ENCODE measurements around the gene FHAD1. TPM values are rescaled to one million over a fixed set of nuclear protein-coding genes. Genes with fewer than 3 reads are reported as not detected.

The FHAD1 gene
- total and polyA plus RNA-seq, 2 donors (not counting 1 experiment from before 2014, with no cell fraction given) = not detected

DNA sequence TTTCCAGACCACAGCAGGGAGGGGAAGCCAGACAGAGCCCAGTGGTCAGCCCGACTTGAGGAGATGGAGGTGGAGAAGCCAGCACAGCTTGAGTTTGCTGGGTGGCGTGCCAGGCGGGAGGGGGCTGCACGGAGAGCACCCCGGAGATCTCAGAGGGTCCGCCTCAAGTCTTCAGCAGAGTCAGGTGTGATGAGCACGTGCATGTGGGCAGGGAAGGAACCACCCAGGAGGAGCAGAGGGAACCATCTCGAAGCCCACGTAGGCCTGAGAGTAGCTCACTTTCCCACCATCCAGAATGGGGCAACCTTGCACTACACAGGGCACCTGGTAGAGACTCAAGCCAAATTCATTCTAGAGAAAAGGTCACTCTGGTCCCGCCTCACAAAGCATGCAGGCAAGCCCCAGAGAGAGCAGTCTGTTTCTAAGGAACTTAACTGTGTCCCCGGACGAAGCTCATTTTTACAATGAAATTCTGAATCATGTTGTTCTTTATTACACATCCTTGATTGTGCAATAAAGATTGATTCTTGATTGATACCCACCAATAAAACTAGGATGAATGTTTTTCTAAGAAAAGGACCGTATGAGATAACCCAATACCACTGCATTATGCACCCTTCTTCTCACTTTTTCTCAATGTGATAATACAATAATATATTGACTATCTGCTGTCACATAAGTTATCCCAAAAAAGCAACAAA is 64.2 kb downstream of the FHAD1 start:
- 89% methylated on average over 7 of the region's 13 CpGs for WGBS (ENCODE audit: insufficient coverage)
- TF ChIP-seq CTCF (IDR thresholded peaks at IDR 0.05) (no peak), EZH2 (IDR thresholded peaks at IDR 0.05; ENCODE audit: borderline replicate concordance, insufficient read depth, low read depth, low read length, poor library complexity, severe bottlenecking) (no peak)

DNA sequence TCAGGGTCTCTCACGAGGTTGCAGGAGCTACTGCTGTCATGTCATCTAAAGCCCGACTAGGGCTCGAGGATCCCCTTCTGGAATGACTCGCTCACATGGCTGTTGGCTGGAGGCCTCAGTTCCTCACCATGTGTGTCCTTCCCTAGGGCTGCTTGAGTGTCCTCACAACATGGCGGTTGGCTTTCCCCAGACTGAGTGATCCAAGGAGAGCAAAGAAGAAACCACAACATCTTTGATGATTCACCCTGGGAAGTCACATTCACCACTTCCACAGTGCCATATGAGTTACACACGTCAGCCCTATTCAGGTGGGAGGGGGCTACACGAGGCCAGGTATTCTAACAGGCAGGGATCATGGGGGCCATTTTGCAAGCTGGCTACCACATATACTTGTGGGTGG is 64.9 kb downstream of the FHAD1 start:
- peaks cover 7% of the 10 kb centered on the region for H3K27me3 Mint-ChIP-seq
- H3K9me3 ChIP-seq (ENCODE audit: control extremely low read depth in 1 of 3, control insufficient read depth in 2 of 3, insufficient read depth in 1 of 3, low read length in 2 of 3) = peaks cover 0 to 3% (median under 1%) of the 10 kb centered on the region in 3 donors
- no peaks in the 10 kb centered on the region for H3K4me1 ChIP-seq (ENCODE audit: control insufficient read depth in 2 of 2, insufficient read depth in 2 of 2, low read length in 2 of 2)
- H3K79me2 ChIP-seq (ENCODE audit: control insufficient read depth, insufficient read depth, low read length) = no peaks in the 10 kb centered on the region
- H3K9ac ChIP-seq (ENCODE audit: low read length) = no peak overlapping the region
- no peak overlapping the region for H3K4me3 ChIP-seq (ENCODE audit: control extremely low read depth in 1 of 5, extremely low read depth in 1 of 5, insufficient read depth in 1 of 5, low read depth in 2 of 5, low read length in 4 of 5)
- no peaks in the 10 kb centered on the region for H3K36me3 ChIP-seq (replicated peaks in 1 of 2; ENCODE audit: control extremely low read depth in 1 of 2, control insufficient read depth in 1 of 2, extremely low read depth in 1 of 2, insufficient read depth in 2 of 2, low read length in 1 of 2)
- no peak for DNase-seq
- TF ChIP-seq CTCF (IDR thresholded peaks at IDR 0.05) (no peak), EZH2 (IDR thresholded peaks at IDR 0.05; ENCODE audit: borderline replicate concordance, insufficient read depth, low read depth, low read length, poor library complexity, severe bottlenecking) (no peak)
- WGBS (ENCODE audit: insufficient coverage) = 90% methylated on average over 5 of the region's 7 CpGs
- no peak overlapping the region for H3K27ac Mint-ChIP-seq
- no peaks in the 10 kb centered on the region for H4K20me1 ChIP-seq (ENCODE audit: control insufficient read depth, insufficient read depth, low read length, poor library complexity, severe bottlenecking)
- no peak overlapping the region for H3K4me2 ChIP-seq (replicated peaks; ENCODE audit: low read depth, low read length, poor library complexity, severe bottlenecking)
- H2AFZ ChIP-seq (ENCODE audit: insufficient read depth, low read depth, low read length, poor library complexity, severe bottlenecking) = no peak overlapping the region
- ChIA-PET CTCF (interaction anchor here (0.8 to 1.7 kb wide), 2 partner anchors 11 to 120 kb away, joined by 4 to 7 read pairs; no protein-coding TSS in a partner anchor), POLR2A (no interaction called here)
- ATAC-seq (ENCODE audit: low read depth) = no peak
- H3K9me3 Mint-ChIP-seq (ENCODE audit: insufficient read depth) = no peaks in the 10 kb centered on the region
- intact Hi-C loops (cut with micrococcal nuclease) = no loop called here
- no peaks in the 10 kb centered on the region for H3K27me3 ChIP-seq (replicated peaks in 1 of 4; ENCODE audit: control extremely low read depth in 1 of 4, control insufficient read depth in 3 of 4, insufficient read depth in 4 of 4, low read length in 3 of 4)
- no peaks in the 10 kb centered on the region for H3K4me1 Mint-ChIP-seq
- no peak overlapping the region for H3K27ac ChIP-seq (ENCODE audit: low read length in 2 of 2)
- H3K4me3 Mint-ChIP-seq = no peak overlapping the region

More for the DNA sequence above, 64.2 kb downstream of the FHAD1 start:
- no peak overlapping the region for H3K27ac Mint-ChIP-seq
- Histone ChIP-seq H3K4me1 (ENCODE audit: control insufficient read depth in 2 of 2, insufficient read depth in 2 of 2, low read length in 2 of 2) (no peaks in the 10 kb centered on the region), H3K36me3 (replicated peaks in 1 of 2; ENCODE audit: control extremely low read depth in 1 of 2, control insufficient read depth in 1 of 2, extremely low read depth in 1 of 2, insufficient read depth in 2 of 2, low read length in 1 of 2) (no peaks in the 10 kb centered on the region), H3K79me2 (ENCODE audit: control insufficient read depth, insufficient read depth, low read length) (no peaks in the 10 kb centered on the region), H2AFZ (ENCODE audit: insufficient read depth, low read depth, low read length, poor library complexity, severe bottlenecking) (no peak overlapping the region), H3K27ac (ENCODE audit: low read length in 2 of 2) (no peak overlapping the region), H3K4me3 (ENCODE audit: control extremely low read depth in 1 of 5, extremely low read depth in 1 of 5, insufficient read depth in 1 of 5, low read depth in 2 of 5, low read length in 4 of 5) (no peak overlapping the region), H4K20me1 (ENCODE audit: control insufficient read depth, insufficient read depth, low read length, poor library complexity, severe bottlenecking) (no peaks in the 10 kb centered on the region), H3K4me2 (replicated peaks; ENCODE audit: low read depth, low read length, poor library complexity, severe bottlenecking) (no peak overlapping the region), H3K9ac (ENCODE audit: low read length) (no peak overlapping the region), H3K27me3 (replicated peaks in 1 of 4; ENCODE audit: control extremely low read depth in 1 of 4, control insufficient read depth in 3 of 4, insufficient read depth in 4 of 4, low read length in 3 of 4) (no peaks in the 10 kb centered on the region), H3K9me3 (ENCODE audit: control extremely low read depth in 1 of 3, control insufficient read depth in 2 of 3, insufficient read depth in 1 of 3, low read length in 2 of 3) (peaks cover 0 to 9% (median 2%) of the 10 kb centered on the region in 3 donors)
- ChIA-PET CTCF (interaction anchor here (1.4 kb wide), 1 partner anchor 11 kb away, joined by 3 read pairs; no protein-coding TSS in a partner anchor), POLR2A (no interaction called here)
- peaks cover 7% of the 10 kb centered on the region for H3K27me3 Mint-ChIP-seq
- no peak for DNase-seq
- no peaks in the 10 kb centered on the region for H3K9me3 Mint-ChIP-seq (ENCODE audit: insufficient read depth)
- no peak for ATAC-seq (ENCODE audit: low read depth)
- no peak overlapping the region for H3K4me3 Mint-ChIP-seq
- intact Hi-C loops (cut with micrococcal nuclease) = no loop called here
- no peaks in the 10 kb centered on the region for H3K4me1 Mint-ChIP-seq
